HG03520 (cell line): ENCODE data around the gene PRUNE2.

Experiments used
- ATAC-seq: cut with Tn5 transposase; IDR thresholded peaks from one replicate; pipeline ENCODE4 v1.9.1; 2021; ENCODE audit warnings: mild to moderate bottlenecking, moderate library complexity; ENCODE audit not compliant: unreplicated experiment

Gene PRUNE2

DNA sequence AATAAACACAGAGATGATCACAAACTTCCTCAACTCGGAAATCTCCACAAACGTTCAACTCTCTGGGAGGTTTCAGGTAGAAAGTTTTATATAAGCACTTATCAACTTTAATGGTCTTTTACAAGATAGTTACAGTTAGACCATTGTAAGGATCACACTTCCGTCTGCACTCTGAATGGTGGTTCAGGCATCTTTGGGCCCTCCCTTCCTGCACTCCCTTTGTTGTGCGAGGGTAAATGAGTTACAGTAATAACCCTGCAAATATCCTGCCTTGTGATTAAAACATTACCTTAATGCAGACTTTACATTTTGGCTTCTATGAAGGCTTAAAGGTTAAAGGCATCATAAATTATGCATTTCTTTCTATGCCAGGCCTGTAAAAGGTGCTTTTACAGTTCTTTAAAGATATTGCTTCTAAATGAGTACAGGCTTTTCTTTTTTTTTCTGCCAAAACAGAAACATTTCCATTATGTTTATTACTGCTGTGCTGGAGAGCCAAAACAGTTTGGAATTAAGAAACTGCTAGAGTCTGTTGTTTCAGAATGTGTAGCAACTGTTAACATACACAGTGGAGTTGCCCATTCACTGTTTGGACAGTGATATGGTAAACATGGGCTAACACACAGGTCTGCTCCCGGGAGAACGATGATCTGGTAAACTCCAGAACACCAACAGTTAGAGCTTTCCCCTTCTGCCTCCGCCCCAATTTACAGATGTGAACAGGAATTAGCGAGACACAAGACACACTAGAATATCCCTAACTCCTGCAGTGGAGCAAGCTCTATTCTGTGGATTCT lies 1.1 kb downstream of the PRUNE2 start:
- ATAC-seq, result no peak

DNA sequence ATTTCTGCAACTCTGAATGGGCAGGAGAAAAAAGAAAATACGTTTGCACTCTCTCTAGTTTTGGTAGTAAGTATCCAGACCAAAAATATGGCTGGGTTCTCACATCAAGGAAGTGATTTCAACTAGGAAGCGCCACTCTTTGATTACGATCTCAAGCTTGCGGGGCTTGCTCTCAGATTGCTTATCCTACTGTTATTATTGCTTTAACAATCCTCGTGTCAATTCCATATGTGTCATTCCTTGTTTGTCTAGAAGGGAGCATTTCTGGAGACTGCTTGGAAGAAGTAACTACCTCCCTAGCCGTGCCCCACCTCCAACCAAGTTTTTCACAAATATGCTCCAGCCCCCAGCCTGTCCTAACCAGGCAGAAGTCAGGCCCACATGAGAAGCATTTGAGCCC lies 3.5 kb downstream of the PRUNE2 start:
- no peak for ATAC-seq

DNA sequence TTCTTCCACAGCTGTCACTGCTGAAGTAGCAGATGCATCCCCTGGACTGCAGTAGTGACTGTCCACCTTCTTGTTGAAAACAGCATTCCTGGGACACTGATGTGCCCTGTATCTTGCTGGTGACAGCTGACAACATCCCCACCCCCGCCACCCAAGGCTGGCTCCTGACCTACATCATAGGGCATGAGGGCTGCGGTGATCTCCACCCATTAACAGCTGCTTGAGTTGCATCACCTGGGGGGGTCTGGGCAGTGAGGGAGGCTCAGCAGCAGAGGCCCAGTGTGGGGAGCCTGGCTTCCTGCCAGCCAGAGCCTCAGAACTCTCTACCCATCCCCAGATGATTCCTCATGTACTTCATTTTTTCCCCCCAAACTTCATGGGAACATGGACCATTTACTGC lies 4.1 kb downstream of the PRUNE2 start:
- ATAC-seq, result no peak

DNA sequence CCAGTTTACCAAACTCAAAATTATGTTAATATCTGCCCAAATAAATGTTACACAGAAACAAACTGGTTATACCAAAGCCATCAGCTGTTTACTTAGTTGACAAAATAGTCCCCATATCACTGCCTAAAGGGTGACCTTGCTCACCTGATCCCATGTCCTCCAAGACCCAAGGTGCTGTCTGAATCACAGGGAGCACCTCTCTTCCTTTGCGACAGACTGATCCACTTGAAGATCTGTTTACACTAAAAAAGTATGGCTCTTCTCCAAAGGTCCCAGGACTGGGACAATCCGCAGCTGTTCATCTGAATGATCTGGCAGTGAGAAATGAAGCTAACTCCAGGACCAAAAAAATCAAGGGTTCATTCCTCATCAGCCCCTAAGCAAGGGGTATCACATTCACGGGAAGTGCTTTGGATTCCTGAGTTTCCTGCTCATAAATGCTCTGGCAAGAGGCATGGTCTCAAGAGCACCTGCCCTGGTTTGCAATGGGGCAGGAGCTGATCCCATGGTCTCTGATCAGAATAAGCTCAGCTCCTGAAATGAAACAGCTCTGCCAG lies 5.0 kb downstream of the PRUNE2 start:
- ATAC-seq, result no peak

DNA sequence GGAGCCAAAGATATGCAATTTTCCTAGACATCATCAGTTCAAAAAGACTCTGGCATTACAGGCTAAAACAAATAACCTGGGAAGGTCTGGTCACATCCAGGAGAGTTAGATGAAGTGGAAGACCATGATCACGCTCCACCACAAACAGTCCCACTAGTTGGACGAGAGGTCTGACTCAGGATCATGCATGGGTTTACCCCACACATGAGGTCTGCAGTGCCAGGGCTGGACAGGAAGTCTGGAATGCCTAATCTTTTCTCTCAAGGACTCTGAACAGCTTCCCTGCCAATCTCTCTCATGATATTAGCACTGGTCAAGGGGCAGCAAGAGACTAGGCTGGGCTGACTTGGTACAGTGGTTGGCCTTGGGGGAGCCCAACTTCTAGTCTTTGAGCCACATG lies 7.1 kb downstream of the PRUNE2 start:
- ATAC-seq, result no peak

DNA sequence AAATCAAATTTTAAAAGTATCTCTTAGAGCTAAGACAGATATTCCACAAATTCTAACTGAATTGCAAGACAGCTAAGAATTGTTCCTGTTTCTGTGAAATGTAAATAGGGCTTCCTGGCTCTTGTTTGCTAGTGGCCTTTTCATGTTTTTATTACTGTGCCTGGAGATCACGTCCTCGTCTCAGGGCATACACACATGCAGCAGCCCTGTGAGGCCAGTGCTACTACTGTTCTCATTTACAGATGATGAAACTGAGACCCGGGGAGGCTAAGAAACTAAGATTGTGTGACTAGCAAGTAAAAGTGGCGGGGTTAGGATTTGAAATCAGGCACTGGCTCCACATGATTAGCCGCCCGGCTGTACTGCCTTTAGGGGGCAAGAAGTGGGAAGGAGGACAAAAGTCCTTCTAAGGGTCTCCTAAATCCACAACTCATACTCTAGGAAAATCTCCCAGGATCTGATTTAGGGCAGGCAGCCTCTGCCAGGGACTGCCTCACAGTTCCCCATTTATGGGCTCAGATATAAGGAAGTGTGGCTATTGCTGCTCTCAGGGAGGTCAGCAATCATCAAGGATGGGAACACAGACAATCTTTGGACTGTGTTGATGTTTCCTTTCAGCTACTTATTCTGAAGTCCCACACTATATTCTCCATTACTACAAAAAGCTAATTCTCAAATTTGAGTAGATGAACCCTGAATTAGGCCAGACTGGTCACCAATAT lies 7.9 kb downstream of the PRUNE2 start:
- ATAC-seq, result no peak

DNA sequence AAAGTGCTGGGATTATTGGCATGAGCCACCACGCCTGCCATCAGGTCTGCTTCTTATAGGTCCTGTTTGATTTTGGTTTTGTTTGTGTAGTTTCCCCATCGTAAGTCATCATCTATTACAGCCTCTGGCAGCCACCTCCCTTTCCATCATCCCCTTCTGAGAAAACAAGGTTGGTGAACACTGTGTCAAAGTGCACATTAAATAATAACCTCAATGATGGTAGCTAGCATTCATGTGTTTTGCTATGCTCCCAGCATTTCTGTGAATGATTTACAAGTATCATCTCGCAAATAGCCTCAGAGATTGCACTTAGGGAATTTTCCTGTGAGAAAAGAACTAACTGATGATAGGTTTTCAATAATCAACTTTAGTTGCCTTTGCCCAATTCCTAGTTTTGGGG lies 9.9 kb downstream of the PRUNE2 start:
- no peak for ATAC-seq

DNA sequence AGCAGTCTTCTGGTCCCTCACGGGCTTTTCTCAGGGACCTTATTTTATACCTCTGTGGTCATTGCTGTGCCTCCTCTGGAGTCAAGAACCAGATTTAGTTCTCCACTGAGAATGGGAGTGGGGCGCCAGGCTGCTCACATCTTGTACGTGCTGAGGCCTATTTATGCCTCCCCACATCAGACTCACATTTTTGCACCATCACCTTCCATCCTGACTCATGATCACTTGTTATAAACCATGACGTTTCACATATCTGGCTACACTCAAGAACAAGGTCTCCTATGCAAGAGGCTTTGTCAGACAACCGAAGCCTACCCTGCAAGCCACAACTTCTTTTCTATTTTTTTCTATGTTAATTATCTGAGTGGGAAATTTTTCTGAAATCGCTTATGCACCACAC lies 10.7 kb downstream of the PRUNE2 start:
- ATAC-seq, result no peak

DNA sequence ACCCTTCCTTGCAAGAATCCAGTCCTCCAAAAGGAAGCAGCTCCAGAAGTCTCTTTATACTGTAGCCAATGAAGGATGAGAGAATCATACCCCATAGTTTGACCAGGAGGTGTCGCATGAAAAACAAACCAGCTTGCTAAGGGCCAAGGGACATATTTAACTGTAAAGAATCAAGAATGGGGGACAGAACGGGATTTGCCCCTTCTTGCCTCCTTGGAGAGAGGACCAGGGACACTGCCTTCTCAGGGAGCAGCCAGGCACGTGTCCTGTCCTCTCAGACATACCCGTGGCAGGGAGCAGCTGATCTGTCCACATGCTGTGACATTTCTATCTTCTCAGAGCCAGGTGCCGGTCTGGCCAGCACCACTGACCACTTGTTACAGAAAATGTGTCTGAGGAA lies 11.7 kb downstream of the PRUNE2 start:
- ATAC-seq, result no peak

DNA sequence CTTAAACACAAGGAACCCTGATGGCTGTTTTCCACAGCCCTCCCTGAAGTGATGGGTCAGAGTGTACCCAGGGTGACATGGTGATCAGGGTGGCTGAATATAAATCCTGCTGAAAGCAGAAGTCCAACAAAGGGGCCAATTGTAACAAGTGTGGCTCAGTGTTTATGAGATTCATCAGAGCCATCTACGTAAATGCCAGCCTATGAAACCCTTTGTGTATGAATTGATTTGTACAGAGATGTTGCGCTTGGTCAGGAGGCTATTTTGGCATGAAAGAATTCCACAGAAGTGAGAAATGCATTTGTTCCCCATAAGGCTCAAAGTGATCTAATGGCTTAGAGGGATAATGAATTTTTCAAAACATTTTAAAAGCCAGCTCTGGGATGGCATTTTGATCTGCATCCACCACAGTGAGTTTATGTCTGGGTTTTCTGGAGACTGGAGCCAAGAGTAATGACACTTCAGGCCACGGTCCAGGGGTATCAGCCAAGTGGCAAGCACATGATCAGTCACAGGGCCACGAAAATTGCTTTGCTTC lies 12.4 kb downstream of the PRUNE2 start:
- ATAC-seq, result no peak

DNA sequence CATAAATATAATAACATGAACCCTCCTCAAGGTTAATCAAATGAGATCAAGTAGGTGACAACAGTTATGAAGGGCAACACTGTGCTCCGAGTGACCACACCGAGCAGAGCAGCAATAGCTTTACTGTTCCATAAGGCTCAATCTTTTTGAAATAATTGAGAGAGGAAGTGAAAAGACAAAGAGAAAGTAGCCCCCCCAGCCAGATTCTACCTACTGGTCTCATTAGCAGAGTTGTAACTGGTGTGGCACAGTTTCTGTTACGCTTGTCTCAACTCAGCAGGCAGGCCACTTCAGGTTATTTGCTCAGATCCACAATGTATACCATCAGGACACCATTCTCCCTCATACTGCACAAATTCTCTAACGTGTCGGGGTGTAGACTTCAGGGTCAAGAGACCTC lies 14.0 kb downstream of the PRUNE2 start:
- ATAC-seq, result peak; percentile 44

DNA sequence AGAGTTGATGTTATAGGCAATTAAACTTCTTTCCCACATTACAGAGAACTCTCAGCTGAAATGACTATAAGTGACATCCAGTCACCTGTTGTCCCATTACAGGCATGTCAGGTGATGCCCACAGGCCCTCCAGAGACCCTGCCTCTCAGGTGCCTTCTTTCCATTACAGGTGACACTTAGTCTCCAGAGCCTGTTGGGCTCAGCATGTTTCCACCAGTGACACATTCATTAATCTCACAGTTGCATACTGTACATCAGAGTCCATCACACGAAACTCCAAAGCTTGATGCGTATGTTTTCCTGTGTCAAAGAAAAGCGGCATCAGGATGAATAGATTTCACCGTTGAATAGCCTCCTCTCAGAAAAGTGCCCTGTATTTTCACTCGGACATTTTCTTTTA lies 14.6 kb downstream of the PRUNE2 start:
- ATAC-seq, result no peak

DNA sequence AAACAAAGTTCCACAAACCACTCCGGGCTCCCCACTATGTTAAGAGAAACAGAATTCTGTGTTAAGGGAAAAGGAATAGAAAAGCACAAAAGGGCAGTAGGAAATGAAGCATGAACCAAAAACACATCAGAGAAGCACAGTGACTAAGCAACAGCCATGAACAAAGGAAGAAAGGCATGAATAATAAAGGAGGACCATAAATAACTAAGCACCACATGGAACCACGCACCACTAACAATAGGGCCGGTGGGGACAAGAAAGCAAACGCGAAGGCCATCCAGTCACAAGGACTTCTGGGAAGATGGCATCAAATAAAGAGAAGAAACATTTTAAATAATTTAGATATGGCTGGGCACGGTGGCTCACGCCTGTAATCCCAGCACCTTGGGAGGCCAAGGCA lies 18.0 kb downstream of the PRUNE2 start:
- no peak for ATAC-seq

DNA sequence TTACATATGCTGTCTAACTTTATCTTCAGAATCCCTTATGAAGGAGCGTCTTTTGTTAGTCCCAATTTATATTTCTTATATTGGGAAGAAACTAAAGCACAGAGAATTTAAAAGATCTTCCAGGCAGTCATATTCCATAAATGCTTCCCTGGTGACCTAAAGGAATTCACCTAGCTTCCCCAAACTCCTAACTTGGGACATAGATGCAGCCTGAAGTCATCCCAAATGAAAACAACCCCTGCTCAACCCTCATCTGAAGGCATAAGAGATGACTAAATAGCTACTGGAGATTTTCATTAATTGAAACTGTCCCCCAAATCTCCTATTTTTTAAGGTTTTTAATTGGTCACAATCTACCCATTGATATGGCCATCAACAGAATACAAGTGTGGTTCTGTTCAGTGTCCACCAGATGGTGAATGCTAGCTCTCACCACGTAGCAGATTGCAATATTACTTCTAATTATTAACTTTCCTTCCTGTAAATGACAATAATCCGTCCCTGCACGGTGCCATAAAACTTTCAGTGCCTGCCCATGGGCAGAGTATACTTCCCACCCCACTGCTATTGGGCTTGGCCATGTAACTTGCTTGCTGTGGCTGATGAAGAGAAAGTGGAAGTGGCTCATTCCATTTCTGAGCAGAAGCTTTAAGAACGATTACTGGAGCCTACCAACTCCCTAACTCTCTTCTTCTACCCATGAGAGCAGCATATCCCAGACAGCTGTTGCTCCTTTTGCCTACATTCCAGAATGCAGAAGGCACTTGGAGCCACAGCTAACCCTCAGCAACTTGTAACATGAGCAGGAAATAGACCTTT lies 18.7 kb downstream of the PRUNE2 start:
- ATAC-seq, result peak; percentile 49

DNA sequence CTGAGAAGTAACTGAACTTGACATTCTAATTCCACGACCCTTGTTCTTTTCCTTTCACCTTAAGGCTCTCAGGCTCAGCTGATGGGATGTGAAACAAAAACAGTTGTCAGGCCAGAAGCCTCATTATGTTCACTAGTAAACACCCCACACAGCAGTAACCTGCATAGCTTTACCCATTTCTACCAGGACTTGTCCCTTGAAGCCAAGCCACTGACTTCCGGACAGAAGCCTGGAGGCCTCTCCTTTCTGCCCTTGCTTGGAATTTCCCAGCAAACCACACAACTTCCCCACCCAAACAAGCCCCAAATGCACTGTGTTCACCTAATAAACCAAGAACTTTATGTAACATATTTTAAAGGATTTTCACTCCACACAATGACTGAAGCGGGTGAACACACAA lies 19.6 kb downstream of the PRUNE2 start:
- ATAC-seq, result peak; percentile 29

DNA sequence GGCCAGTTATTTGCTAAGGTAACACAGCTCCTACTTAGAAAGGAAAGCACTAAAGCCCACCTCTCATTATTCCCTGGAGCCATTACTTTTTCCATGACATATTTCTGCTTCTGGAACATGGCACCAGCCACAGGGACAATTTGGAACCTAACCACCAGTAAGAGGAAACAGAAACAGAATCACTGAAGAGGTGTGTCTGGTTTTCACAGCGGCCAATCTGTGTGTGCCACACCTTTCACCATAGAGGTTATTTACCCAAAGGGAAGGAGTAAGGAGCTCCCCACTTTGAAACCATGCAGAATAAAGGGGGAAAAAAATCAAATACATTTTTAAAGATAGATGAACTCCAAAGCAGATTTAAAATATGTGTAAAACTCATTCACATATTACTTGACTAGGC lies 21.1 kb downstream of the PRUNE2 start:
- ATAC-seq, result no peak

DNA sequence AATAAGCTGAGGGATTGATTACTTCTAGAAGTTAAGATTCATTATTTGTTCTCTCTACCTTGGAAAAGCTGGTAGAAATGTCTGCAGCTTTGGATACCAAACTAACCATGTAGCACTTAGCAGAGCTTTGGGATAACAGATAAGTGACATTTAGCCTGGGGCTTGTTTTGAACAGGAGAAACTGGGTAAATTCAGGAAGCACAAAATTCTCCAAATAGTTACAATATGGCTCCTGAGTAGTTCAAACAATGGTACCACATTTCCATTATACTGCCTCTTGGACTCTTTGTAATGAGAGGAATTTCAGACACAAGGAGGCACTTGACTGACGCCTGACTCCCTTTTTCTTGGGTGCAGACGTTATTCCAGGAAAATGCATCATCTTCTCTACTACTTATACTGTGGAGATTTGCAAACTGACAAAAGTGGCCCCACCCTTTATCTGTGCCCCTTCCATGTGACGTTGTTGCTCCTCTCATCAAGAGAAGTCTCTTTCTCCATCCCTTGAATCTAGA lies 22.5 kb downstream of the PRUNE2 start:
- no peak for ATAC-seq

DNA sequence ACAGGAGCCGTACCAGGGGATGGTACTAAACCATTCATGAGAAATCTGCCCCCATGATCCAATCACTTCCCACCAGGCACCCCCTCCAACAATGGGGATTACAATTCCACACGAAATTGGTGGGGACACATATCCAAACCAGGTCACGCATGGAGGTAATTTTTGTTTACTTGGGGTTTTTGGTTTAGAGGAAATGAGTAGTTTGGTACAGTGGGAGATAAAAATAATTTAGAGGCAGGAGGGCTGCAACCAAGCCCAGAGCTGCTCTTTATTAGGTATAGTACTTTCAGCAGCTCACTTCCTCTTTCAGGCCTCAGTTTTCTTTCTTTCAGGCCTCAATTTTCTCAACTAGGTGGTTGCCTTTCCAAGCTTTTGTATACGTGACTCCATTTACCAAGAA lies 23.2 kb downstream of the PRUNE2 start:
- ATAC-seq, result peak; percentile 68

DNA sequence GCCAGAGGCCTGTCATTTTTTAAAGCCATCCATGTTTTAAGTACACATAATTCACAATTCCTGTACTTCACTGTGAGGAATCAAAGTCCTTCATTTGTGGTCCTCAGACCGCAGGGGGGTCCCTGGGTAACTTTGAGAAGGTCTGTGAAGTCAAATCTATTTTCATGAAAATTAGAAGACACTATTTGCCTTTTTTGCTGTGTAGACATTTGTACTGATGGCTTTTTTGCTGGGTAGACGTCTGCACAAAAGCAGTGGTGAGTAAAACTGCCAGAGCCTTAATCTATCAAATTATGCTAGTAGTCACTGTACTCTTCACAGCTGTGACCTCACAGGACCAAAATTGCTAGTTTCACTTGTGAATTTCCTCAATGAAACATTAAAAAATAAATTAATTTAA lies 25.7 kb downstream of the PRUNE2 start:
- no peak for ATAC-seq

DNA sequence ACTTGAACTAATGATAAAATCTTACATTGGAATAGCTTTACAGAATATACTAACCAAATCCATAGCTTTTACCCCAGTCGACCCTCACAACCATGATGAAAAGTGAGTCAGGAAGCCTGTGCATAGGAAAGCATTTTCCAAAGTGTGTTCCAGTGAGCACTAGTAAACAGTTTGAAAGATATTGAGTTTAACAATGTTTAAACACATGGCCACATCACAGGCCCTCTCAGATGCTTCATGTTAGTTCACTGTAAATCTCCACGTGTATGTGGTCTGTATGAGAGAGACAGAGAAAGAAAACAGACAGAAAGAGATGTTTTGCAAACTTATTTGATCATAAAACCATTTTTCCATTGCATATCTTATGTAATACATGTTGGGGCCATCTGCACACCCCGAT lies 27.0 kb downstream of the PRUNE2 start:
- ATAC-seq, result no peak

DNA sequence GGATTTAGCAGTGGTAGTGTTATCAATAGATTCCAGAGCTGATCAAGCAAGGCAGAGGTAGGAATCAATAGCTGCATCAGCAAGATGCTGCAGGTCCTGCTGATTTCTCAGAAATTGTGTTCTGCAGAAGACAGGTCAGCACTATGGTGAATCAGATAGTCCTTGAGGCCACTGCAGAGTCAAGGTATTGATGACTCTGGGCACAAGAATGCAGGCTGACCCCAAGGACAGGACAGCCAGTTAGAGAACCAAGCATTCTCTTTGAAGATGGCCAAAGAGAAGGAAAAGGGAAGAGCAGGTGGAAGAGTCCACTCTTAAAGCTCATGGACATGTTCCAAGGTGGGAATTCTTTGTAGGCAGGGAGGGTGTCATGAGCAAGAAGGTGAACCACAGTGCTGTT lies 28.0 kb downstream of the PRUNE2 start:
- no peak for ATAC-seq
